Adrenal gland (tissue), 5 donors: ENCODE data around the gene KIF26B.

Source experiments
- POLR2A ChIP-seq, 2 donors: fragments of 450-650 bp; IDR thresholded peaks; one replicate each; pipeline ENCODE4 v1.6.1; 2017; ENCODE audit warnings: antibody characterized with exemption in 2 of 2, mild to moderate bottlenecking in 2 of 2, moderate library complexity in 1 of 2
- TF ChIP-seq, protein P1 (sequence below), 6 experiments: fragments of 450-650 bp in 4 of 6; fragments of 200-600 bp in 2 of 6; sonication (generic) in 1 of 6; IDR thresholded peaks; 1 replicate in 5 of 6; 2 replicates in 1 of 6; pipeline versions ENCODE4 v1.5.1 to v1.8.0; 2016 to 2021; ENCODE audit warnings: antibody characterized with exemption in 6 of 6, mild to moderate bottlenecking in 2 of 6, moderate library complexity in 1 of 6
- donor health status: DM: no; HTN: no; CAD: no.

DNA sequence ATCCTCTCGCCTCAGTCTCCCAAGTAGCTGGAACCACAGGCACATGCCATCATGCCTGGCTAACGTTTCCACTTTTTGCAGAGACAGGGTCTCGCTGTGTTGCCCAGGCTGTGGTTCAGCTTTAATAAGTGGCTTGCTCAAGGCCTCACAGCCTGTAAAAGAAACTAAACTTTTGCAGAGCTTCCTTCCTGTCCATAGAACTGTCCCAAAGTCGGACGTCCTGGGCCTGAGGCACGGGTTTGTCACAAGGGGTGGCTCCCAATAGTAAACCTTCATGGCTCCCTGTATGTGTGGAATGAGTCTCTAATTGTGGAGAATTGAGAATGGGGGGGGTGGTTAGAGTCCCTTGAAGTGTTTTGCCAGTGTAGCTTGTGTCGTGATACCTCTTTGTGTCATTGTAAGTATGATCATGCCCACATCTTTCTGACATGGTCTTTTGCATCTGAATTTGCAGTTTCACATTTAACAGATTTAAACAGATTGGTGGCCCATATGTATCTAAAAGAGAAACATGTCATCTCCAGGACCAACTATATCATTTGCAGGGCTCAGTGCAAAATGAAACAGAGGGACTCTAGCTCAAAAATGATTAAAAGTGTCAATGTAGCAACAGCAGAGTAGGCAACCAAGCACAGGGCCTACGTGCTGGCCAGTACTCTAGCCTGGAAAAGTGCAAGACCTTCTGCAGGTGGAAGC lies 332.1 kb downstream of the KIF26B start:
- TF ChIP-seq, protein P1, sequence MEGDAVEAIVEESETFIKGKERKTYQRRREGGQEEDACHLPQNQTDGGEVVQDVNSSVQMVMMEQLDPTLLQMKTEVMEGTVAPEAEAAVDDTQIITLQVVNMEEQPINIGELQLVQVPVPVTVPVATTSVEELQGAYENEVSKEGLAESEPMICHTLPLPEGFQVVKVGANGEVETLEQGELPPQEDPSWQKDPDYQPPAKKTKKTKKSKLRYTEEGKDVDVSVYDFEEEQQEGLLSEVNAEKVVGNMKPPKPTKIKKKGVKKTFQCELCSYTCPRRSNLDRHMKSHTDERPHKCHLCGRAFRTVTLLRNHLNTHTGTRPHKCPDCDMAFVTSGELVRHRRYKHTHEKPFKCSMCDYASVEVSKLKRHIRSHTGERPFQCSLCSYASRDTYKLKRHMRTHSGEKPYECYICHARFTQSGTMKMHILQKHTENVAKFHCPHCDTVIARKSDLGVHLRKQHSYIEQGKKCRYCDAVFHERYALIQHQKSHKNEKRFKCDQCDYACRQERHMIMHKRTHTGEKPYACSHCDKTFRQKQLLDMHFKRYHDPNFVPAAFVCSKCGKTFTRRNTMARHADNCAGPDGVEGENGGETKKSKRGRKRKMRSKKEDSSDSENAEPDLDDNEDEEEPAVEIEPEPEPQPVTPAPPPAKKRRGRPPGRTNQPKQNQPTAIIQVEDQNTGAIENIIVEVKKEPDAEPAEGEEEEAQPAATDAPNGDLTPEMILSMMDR (IDR thresholded peaks at IDR 0.05), result no peak
- TF ChIP-seq POLR2A (IDR thresholded peaks at IDR 0.05), result no peak
